Measurements from ENCODE around the gene MXRA8. TPM values are rescaled to one million over a fixed set of nuclear protein-coding genes. Genes with fewer than 3 reads are reported as not detected.

MXRA8 gene
- total and polyA plus RNA-seq, 9 of the 15 experiments (the other 6 are each of a cell fraction or from before 2014, with no cell fraction given): 0.66 to 11.3 (median 6.3) TPM

GRCh38 chr1:1406821-1407635, 48.7 kb upstream of the MXRA8 start, which contains the start of gene MRPL20 (continued):
- peak; percentile 98 for TF ChIP-seq ARID4B (CRISPR knock-in tag; IDR thresholded peaks at IDR 0.05)
- TF ChIP-seq PBX2 (CRISPR knock-in tag; IDR thresholded peaks at IDR 0.05; ENCODE audit: low read depth): no peak
- TF ChIP-seq PBX2 (tag; conservative IDR thresholded peaks at IDR 0.05; ENCODE audit: low read depth): no peak
- TF ChIP-seq SAP30 (IDR thresholded peaks at IDR 0.05; ENCODE audit: borderline replicate concordance, insufficient read depth, low read depth, low read length, poor library complexity, severe bottlenecking): peak; percentile 71
- peak; percentile 54 for TF ChIP-seq NEUROD1 (IDR thresholded peaks at IDR 0.05; ENCODE audit: borderline replicate concordance, low read depth, low read length, partially characterized antibody)
- TF ChIP-seq NR4A1 (CRISPR knock-in tag; IDR thresholded peaks at IDR 0.05): peak; percentile 26; the same call in 1 of the 2 replicates
- TF ChIP-seq NR4A1 (tag; IDR thresholded peaks at IDR 0.05): peak; percentile 36; the same call in 1 of the 2 replicates
- no peak for TF ChIP-seq ZFP30 (CRISPR knock-in tag; IDR thresholded peaks at IDR 0.05; ENCODE audit: borderline replicate concordance)
- no peak for TF ChIP-seq CEBPG (CRISPR knock-in tag; IDR thresholded peaks at IDR 0.05)
- no peak for TF ChIP-seq CEBPG (tag; conservative IDR thresholded peaks at IDR 0.05 in 1 of 2, IDR thresholded peaks at IDR 0.05 in 1 of 2)
- TF ChIP-seq ZNF583 (CRISPR knock-in tag; IDR thresholded peaks at IDR 0.05): peak; percentile 82
- peak; percentile 95 for TF ChIP-seq SREBF1 (IDR thresholded peaks at IDR 0.05; ENCODE audit: borderline replicate concordance, low read depth, low read length)
- TF ChIP-seq PRPF4 (IDR thresholded peaks at IDR 0.05; ENCODE audit: insufficient read depth, low read depth, low read length, poor library complexity, severe bottlenecking): peak; percentile 39
- peak; percentile 95 for TF ChIP-seq BRD4 (IDR thresholded peaks at IDR 0.05)
- TF ChIP-seq NCOA1 (IDR thresholded peaks at IDR 0.05; ENCODE audit: low read depth): peak; percentile 69; the same call in 1 of the 2 replicates
- TF ChIP-seq ZC3H8 (IDR thresholded peaks at IDR 0.05): no peak
- TF ChIP-seq CREB3 (tag; conservative IDR thresholded peaks at IDR 0.05; ENCODE audit: low read depth): no peak
- TF ChIP-seq ELK1 (CRISPR knock-in tag; IDR thresholded peaks at IDR 0.05): no peak
